IPS DF 4.7 (cell line): ENCODE data around the gene EOGT.

ENCODE experiments used
- DNase-seq: peaks from one replicate; pipeline ENCODE4 v3.0.0-alpha.2; 2013; ENCODE audit warnings: low spot score; ENCODE audit errors: extremely low read depth

EOGT gene

DNA sequence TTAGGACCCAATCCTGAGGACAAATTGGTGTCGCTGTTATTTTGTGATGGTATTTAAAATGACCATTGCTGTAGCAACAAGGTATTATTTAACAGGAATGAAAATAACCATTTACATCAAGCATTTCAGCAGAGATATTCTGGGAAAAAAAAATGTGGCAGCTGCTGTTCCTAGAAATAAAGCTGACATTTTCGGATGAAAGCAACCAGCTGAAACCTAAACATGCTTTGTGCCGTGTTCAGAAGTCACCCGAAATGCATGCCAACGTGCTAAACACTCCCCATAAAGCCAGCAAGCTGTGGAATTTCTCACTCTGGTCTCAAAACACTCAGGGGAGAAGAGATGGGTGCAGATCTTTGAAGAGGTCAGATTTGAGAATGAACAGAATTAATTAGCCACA is 49.6 kb downstream of the EOGT start:
- DNase-seq: no peak

DNA sequence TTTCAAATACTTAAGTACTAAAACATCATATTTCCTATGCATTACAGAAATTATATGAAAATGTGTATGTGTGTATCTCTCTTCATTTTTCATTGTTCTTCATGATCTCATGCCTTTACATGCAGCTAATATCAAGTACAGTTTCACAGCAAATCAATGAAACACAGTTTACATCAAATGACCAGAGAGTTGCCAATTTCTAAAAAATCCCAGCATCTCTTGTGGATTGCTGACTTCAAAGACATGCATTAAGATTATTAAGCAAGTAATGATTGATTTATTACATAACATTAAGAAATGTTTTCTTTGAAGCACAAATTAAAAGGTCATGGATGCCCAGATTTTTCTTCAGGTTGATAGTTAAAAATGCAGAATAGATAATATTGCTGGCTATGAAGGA is 50.1 kb downstream of the EOGT start:
- no peak for DNase-seq

DNA sequence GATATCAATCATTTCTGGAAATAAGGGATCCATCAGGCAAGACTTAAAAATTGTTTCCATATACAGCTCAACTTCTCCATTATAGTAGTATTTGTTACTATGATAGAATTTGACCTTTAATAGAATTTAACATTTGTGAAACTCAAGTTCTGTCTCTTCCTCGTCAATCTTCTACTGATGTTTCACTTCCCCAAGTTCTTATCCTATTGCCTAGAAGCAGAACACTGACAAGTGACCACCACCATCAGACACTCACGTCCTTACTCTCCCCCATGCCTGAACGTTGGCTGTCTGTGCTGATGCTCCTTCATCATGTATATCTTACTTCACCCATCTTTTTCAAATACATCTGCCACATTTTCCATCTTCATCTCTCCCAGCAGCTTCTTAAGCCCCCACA is 54.6 kb downstream of the EOGT start:
- no peak for DNase-seq

DNA sequence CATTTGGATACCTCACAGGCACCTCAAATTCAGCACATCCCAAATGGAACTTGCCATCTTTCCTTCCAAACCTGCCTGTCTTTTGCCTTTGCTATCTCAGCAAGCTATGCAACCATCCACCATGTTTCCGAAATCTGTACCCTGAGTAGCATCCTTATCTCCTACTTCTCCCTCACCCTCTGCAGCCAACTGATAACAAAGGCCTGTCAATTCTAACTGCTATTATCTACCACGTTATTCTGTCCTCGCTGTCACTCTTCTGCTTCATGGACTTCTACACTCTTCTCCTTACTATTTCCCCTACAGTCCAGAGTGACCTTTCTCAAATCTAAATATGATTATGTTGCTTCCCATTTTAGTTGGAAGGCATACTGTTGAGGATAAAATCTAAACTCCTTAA is 55.6 kb downstream of the EOGT start:
- no peak for DNase-seq

DNA sequence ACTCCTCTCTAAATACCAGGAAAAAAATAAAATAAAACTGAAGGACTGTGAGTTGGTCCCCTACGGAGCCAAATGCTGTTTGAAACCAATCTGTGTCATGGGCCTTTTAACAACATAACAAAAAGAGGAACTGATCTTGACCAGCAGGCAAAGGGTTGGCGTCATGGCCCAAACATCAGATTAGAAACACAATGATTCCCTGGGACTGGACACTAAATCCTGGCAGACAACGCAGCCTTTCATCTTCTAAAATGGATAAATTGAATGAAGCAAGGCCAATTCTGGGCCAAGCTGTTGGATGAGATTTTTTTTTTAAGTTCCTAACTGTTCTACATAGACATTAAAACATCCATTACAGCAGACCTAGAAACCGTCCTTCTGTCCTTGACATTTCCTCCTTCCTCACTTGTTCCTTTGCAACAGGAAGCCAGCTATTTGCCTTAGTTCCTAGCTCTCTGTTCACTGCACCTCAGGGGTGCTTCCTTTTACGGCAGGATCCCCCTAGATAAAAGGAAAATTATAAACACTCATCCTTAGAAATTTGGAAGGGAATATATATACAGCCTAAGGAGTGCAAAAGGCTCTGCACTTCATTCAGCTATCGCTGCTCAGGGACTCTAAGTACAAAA is 59.6 kb downstream of the EOGT start:
- no peak for DNase-seq

DNA sequence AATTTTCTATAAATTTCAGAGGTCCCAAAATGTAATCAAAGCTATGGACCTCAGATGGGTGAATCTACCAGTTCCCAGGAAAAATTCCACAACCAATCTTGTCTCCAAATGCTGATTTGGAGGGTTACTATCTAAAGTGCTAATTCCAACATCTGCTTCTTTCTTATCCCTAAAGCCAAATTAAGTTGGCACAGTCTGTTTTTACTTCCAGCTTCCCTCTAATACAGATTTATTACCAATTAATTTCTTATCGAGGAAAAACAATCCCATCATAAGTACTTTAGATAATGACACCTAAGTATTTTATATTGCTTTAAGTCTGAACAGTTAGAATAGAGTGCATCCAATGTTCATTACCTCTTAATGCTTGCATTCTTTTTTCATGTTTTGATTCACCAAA is 68.3 kb downstream of the EOGT start:
- DNase-seq: no peak

DNA sequence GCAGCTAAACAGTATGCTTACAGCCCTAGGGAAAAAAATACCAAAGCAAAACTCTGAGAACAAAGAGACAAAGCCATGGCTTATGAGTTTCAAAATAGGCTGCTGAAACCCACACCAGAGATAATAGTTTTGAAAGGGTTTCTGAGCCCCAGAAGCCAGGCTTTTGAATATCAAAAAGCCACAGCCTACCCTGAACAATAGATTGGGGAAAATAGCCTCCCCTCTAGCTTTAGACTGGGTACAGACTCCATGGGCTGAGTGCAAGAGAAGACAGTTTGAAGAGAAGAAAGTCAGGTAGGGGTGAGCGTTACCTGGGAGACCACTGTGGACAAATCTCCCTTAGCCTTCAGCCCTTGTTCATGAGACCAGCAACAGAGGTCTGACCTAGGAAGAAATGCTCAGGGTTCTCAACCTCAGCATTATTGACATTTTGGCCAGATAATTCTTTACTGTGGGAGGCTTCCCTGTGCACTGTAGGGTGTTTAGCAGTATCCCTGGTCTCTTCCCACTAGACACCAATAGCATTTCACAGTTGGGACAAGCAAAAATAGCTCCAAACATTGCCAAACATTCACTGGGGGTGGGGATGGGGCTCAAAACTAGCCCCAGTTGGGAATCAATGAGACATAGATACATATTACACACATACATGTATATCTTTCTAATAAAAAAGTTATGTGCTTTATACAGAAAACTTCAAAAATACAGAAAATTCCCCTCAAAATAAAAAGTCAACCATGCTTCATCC is 69.6 kb downstream of the EOGT start:
- no peak for DNase-seq

DNA sequence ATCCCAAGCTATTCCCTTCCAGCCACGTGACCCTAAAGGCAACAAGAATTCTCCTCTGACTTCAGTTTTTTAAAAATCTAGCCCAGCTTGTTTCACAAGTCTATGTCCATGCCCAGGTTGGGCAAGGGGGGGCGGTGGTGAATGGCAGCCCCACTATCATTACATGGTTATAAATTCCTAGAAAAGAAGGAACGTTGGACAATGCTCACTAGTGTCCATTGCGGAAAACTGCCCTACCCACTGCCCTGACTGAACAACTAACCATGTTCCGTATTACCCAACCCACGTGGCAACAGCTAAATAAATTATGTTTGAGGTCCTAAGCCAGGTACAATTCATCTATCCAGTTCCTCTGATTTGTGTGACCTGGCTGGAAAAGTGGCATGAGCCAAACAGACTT is 72.4 kb downstream of the EOGT start:
- no peak for DNase-seq

DNA sequence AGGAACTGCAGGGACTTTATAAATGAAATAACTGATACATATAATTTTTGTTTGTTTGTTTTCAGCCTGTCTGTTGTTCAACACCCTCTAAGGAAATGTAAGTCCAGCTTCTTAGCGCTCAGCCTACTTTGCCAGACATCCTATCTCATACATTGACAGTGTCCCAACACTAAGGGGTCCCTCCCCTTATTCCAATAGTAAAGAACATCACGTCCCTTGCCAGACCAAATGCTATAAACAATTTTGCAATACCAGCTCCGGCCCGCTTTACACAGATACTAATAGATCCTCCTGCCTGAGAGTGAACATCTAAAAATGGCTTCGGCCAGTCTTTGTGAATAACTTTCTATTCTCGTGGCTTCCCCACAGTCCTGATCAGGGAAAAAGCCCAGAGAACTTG is 76.6 kb downstream of the EOGT start:
- DNase-seq: no peak

DNA sequence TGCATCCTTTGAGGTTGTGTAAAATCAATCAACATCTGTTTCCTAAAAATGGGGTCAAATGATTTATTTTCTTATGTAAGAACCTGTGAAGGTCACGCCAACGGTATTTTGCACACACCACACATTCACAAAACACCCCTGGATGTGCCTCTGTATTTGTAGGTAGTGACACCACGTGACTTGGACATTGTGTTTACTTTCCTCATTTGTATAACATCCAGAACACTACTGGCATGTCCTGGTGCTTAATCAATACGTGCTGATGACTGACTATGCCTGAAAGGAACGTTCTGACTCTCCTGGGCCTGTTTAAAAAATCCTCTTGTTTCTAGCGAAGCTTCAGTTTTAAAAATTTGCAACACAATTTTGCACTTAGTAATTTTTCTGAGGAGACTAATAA is 77.7 kb downstream of the EOGT start:
- no peak for DNase-seq

DNA sequence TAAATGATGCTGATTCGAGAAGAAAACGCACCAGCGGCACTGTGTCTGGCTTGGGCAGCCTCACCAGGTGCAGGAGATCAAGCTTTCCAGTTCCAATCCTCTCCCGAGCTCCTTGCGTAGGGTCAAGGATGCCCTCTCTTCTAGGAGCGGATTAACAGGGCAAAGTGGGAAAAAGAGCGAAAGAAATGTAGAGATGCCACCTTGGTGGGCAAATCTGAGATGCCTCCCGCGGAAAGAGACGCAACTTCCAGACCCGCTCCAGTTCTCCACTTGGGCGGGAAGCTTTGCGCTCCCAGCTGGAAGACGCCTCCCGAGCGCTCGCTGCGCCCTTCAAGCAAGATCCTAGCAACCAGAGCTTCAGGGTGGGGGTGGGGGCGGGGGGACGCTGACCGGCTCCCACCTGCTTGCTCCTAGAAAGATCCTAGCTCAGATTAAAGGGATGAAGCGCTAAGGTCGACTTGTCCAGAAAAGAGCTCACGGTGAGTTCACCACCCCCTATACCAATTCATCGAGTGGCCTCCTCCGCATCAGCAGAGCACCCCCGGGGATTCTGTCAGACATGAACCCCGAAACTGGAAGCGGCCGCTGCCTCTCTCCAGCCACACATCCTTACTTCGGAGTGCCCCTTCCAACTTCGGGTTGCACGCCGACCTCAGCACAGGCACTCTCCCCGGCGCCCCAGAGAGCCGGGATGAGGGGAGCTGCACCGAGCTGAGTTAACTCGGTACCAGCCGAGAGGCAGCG is 81.9 kb downstream of the EOGT start:
- DNase-seq: no peak
